ENCODE measurements around the gene TGFB1.
"Not testable (repeated sequence)": the region's sequence is repeated elsewhere in the genome, so short reads cannot be mapped to it uniquely, and the experiment has no call there.

Gene TGFB1

DNA sequence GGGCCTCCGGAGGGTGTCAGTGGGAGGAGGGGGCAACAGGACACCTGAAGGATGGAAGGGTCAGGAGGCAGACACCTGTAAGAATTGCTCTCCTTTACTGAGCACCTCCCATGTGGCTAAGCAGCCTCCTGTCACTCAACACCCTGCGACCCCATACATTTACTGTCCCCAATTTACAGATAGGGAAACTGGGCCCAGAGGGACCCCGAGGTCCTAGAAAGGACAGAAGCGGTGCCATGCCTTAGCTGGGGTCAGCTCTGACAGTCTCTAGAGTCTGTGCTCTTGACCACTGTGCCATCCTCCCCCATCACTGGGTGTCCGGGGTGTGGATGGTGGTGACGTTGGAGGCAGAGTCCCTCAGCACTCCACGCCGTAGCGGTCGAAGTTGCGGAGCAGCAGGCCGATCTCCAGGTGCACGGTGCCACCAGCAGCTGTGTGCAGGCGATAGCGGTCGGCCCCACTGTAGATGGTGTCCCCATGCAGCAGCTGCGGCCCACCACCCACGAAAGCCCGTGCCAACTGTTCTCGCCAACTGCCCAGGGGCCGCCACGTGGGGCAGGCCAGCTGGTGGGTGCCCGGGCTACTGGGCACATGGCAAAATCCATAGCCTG, 726 bp upstream of the TGFB1 start:
- TF ChIP-seq, protein P1, sequence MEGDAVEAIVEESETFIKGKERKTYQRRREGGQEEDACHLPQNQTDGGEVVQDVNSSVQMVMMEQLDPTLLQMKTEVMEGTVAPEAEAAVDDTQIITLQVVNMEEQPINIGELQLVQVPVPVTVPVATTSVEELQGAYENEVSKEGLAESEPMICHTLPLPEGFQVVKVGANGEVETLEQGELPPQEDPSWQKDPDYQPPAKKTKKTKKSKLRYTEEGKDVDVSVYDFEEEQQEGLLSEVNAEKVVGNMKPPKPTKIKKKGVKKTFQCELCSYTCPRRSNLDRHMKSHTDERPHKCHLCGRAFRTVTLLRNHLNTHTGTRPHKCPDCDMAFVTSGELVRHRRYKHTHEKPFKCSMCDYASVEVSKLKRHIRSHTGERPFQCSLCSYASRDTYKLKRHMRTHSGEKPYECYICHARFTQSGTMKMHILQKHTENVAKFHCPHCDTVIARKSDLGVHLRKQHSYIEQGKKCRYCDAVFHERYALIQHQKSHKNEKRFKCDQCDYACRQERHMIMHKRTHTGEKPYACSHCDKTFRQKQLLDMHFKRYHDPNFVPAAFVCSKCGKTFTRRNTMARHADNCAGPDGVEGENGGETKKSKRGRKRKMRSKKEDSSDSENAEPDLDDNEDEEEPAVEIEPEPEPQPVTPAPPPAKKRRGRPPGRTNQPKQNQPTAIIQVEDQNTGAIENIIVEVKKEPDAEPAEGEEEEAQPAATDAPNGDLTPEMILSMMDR (IDR thresholded peaks at IDR 0.05; ENCODE audit: borderline replicate concordance, insufficient read depth, low read depth, low read length) = no peak
- H3K4me3 ChIP-seq (ENCODE audit: low read depth, low read length) = peak overlapping the region; percentile 97

DNA sequence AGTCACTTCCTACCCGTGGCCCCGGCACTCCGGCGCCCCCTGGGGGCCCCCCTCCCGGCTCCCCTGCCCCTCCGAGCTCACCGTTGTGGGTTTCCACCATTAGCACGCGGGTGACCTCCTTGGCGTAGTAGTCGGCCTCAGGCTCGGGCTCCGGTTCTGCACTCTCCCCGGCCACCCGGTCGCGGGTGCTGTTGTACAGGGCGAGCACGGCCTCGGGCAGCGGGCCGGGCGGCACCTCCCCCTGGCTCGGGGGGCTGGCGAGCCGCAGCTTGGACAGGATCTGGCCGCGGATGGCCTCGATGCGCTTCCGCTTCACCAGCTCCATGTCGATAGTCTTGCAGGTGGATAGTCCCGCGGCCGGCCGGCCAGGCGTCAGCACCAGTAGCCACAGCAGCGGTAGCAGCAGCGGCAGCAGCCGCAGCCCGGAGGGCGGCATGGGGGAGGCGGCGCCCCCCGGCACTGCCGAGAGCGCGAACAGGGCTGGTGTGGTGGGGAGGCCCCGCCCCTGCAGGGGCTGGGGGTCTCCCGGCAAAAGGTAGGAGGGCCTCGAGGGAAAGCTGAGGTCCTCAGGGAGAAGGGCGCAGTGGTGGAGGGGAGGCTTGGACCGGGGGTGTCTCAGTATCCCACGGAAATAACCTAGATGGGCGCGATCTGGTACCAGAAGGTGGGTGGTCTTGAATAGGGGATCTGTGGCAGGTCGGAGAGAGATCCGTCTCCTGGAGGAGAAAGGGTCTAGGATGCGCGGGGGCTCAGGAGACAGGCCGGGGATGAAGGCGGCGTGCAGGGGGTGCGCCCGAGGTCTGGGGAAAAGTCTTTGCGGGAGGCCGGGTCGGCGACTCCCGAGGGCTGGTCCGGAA, 885 bp downstream of the TGFB1 start:
- peak overlapping the region; percentile 97 for H3K4me3 ChIP-seq (ENCODE audit: low read depth, low read length)
- TF ChIP-seq, protein P1 (IDR thresholded peaks at IDR 0.05; ENCODE audit: borderline replicate concordance, insufficient read depth, low read depth, low read length) = peak; percentile 81

DNA sequence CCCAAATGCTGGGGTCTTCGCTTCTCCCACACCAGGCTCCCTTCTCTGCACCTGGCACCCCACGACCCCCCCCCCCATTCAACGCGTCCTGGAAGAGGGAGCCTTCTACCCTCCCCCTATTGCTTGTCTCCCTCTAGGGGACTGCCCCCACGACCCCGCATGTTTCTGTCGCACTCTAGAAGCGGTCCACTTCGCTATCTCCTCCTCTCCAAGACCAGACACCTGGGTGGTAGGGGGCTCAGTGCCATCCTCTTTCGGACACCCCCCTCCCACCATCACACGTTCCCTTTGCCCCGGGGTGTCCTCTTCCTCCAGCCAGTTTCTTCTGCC, 1.5 kb downstream of the TGFB1 start:
- peak overlapping the region; percentile 97 for H3K4me3 ChIP-seq (ENCODE audit: low read depth, low read length)
- TF ChIP-seq, protein P1 (IDR thresholded peaks at IDR 0.05; ENCODE audit: borderline replicate concordance, insufficient read depth, low read depth, low read length) = no peak

DNA sequence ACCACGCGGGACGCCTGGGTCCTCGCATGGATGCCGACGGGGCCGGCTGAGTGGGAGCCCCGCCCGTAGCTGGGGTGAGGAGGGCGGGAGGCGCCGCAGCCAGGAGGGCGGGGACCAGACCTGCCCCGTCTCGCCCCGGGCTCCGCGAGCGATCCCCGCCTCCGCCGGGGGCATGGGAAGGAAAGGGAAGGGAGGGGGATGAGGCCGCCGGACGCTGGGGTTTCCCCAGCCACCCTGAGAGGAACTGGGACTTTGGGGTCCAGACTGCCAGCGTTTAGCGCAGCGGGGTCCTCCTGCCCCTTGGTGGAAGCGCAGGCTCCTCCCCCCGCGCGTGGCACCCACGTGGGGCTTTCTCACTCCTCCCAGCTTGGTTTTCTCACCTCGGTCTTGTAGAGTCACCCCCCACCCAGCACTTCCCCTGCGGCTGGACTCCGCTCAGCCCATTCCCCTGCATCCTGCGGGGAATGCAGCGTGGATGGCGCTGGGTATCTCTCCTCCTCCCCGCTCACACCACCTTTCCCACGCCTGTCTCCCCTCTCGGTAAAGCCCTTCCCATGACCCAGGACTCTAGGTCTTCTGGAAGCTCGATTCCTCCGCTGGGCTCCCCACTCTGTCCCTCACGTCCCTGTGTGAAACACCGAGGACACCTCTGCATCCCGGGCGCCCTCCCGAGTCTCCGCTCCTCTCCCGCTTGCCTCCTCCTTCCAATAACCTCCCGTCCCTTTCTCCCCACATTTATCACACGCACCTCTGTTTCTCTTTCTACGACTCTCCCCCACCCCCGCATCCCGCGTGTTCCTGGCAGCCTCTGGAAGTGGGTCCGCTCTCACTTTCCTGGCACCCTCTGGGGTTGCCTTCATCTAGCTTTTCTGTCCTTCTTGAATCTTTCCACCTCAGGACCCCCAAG, 2.1 kb downstream of the TGFB1 start:
- TF ChIP-seq, protein P1 (IDR thresholded peaks at IDR 0.05; ENCODE audit: borderline replicate concordance, insufficient read depth, low read depth, low read length) = no peak
- peak overlapping the region; percentile 97 for H3K4me3 ChIP-seq (ENCODE audit: low read depth, low read length)

DNA sequence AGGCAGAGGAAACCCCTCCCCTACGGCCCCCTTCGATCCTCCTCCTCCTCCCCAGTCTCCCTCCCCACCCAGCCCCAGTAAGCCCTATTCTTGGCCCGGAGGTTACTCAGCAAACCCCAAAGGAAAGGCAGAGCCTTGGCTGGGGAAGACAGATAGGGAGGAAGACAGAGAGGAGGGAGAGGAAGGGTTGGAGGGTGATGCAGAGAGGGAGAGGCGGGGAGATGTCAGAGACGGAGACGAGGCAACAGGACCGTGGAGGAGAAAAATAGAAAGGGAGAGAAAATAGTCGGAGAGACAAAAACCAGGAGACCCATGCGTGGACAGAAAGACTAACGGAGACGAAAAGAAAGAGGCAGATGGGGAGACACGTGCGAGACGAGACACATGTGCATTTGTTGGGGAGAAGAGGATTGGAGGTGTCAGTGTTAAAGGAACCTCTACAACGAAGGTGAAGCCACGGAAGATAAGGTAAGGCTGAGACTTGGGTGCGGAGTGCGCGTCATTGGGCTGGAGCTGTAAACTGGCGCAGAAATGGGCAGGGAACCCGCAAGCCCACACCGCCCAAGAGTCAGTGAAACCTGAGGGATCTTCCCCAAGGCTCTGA, 2.9 kb downstream of the TGFB1 start:
- H3K4me3 ChIP-seq (ENCODE audit: low read depth, low read length) = peak overlapping the region; percentile 97
- TF ChIP-seq, protein P1 (IDR thresholded peaks at IDR 0.05; ENCODE audit: borderline replicate concordance, insufficient read depth, low read depth, low read length) = no peak

DNA sequence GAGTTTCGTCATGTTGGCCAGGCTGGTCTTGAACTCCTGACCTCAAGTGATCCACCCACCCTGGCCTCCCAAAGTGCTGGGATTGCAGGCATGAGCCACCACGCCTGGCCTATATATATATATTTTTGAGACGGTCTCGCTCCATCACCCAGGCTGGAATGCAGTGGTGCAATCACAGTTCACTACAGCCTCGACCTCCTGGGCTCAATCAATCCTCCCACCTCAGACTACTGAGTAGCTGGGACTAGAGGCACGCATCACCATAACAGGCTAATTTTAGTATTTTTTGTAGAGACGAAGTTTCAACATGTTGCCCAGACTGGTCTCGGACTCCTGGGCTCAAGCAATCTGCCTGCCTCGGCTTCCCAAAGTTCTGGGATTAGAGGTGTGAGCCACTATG, 6.8 kb downstream of the TGFB1 start:
- not testable (repeated sequence) for H3K4me3 ChIP-seq (ENCODE audit: low read depth, low read length)

DNA sequence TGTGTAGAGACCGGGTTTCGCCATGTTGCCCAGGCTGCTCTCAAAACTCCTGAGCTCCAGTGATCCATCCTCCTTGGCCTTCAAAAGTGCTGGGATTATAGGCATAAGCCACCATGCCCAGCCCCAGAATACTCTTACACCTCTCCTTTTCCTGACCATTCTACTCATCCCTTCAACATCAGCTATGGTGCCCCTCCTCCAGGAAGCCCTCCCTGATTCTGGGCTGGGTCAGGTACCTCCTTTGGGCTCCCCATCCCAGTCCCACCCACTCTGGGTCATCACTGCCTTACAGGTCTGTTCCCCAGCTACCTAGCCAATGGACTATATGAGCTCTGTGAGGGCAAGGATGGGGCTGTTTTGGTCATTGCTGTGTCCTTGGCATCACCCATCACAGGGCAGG, 9.6 kb downstream of the TGFB1 start:
- TF ChIP-seq, protein P1 (IDR thresholded peaks at IDR 0.05; ENCODE audit: borderline replicate concordance, insufficient read depth, low read depth, low read length) = no peak

More for the DNA sequence above, 9.6 kb downstream of the TGFB1 start:
- no peak overlapping the region for H3K4me3 ChIP-seq (ENCODE audit: low read depth, low read length)

Measured in GM12875 (cell line).